Effector memory CD8-positive, alpha-beta T cell (primary cell): ENCODE data around the gene CSNK1G3.

ENCODE experiments used
- ATAC-seq: fragments of 150-1000 bp; cut with Tn5 transposase; replicated peaks from 2 replicates; pipeline ENCODE4 v1.10.0; 2021; ENCODE audit warnings: mild to moderate bottlenecking, moderate library complexity
- DNase-seq, 3 experiments: peaks; one replicate each; pipeline ENCODE4 v3.0.0; 2021
- H3K27ac Mint-ChIP-seq, 2 donors: one replicate each; pipeline ENCODE4 v1.8.0; 2022; ENCODE audit warnings: mild to moderate bottlenecking in 2 of 2, mixed read lengths in 2 of 2, moderate library complexity in 2 of 2
- H3K27me3 Mint-ChIP-seq, 2 donors: one replicate each; pipeline ENCODE4 v1.8.0; 2022; ENCODE audit warnings: mixed read lengths in 2 of 2
- H3K36me3 Mint-ChIP-seq: one replicate; pipeline ENCODE4 v1.8.0; 2022; ENCODE audit warnings: mild to moderate bottlenecking, moderate library complexity, mixed read lengths; ENCODE audit not compliant: insufficient read depth
- H3K4me1 Mint-ChIP-seq, 2 donors: one replicate each; pipeline ENCODE4 v1.8.0; 2022; ENCODE audit warnings: low read depth in 2 of 2, mixed read lengths in 2 of 2
- H3K4me3 Mint-ChIP-seq, 2 donors: one replicate each; pipeline ENCODE4 v1.8.0; 2022; ENCODE audit warnings: mild to moderate bottlenecking in 2 of 2, mixed read lengths in 2 of 2, moderate library complexity in 2 of 2
- H3K9me3 Mint-ChIP-seq, 2 donors: one replicate each; pipeline ENCODE4 v1.8.0; 2022; ENCODE audit warnings: mixed read lengths in 2 of 2

CSNK1G3 gene

DNA sequence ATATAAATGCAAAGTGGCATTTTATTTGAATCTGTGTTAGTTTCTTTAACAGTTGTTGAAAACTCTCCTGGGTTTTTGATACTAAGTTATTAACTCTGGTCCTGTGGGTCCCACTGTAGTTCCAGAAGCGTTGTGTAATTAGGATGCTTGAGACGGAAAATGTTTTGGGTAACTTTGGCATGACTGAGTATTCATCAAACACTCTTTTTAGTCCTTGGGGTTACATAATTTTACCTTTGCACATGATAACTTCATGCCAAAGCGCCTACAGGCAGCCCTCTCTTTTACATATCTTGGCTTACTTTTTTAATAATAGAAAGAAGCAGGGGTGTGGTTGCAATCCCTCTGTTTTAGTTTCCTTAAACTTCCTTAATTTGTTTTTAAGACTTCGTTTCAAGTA lies 12.2 kb downstream of the CSNK1G3 start:
- Mint-ChIP-seq H3K4me1 (peaks cover 19 to 54% of the 10 kb centered on the region in 2 donors), H3K9me3 (no peaks in the 10 kb centered on the region), H3K36me3 (peaks cover 7% of the 10 kb centered on the region), H3K27ac (no peak overlapping the region), H3K27me3 (no peaks in the 10 kb centered on the region), H3K4me3 (no peak overlapping the region)
- DNase-seq (no peak), ATAC-seq (no peak)

DNA sequence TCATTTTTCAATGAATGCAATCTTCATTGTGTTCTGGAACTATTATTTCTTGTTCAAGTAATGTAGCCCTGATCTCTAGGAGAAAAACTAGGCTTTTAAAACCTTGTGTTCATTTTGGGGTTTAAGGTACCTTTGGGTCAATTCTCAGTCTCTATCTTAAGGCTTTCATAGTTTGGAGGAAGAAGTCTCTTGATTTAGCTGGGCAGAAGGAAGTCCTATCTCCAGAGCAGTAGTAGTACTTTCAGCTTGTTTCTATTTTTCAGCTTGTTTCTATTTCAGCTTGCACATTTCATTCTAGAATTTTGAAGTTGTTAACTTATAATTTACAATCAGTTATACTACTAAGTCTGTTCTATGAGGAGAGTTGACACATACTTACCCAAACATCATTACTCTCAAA lies 15.2 kb downstream of the CSNK1G3 start:
- no peak for DNase-seq
- ATAC-seq: no peak
- peak overlapping the region in 1 of 2 donors; percentile 35 for H3K4me3 Mint-ChIP-seq
- no peaks in the 10 kb centered on the region for H3K27me3 Mint-ChIP-seq
- H3K9me3 Mint-ChIP-seq: no peaks in the 10 kb centered on the region
- H3K36me3 Mint-ChIP-seq: peaks cover 10% of the 10 kb centered on the region
- H3K4me1 Mint-ChIP-seq: peaks cover 17 to 45% of the 10 kb centered on the region in 2 donors
- peak overlapping the region in 1 of 2 donors; percentile 58 for H3K27ac Mint-ChIP-seq

DNA sequence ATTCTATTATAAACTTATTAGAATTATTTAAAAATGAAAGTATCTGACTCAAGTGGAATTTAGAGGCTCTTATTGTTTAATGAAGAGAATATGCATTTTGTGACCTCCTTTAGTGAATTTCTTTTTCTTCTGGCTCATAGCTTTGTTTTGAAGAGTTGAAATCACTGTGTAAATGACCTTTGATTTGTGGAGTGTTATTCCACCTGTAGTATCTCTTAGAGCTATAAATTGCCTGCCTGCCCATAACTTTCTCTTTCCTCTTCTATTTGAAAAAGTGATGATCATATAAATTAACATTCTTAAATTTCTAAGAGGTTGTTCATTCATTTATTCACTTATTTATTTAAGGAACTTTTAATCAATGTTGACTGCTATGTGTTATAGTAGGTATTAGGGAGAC lies 16.1 kb downstream of the CSNK1G3 start:
- DNase-seq (no peak), ATAC-seq (no peak)
- Mint-ChIP-seq H3K27me3 (no peaks in the 10 kb centered on the region), H3K4me3 (no peak overlapping the region), H3K9me3 (no peaks in the 10 kb centered on the region), H3K4me1 (peaks cover 17 to 46% of the 10 kb centered on the region in 2 donors), H3K27ac (peak overlapping the region in 1 of 2 donors; percentile 41), H3K36me3 (peaks cover 10% of the 10 kb centered on the region)

DNA sequence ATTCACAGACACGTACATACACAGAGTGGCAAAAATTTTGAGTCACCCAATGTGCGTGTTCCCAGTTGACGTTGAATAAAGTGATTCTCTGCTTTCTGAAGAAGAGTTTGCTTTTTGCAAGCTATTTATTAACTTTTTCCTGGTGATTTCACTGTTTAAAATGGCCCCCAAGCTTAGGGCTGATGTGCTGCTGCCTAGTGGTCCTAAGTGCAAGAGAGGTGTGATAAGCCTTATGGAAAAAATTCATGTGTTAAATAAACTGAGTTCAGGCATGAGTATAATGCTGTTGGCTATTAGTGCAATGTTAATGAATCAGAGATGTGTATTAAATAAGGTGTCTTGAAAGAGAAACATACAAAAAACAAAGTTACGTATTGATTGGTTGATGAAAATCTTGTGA lies 16.9 kb downstream of the CSNK1G3 start:
- Mint-ChIP-seq H3K9me3 (no peaks in the 10 kb centered on the region), H3K27me3 (no peaks in the 10 kb centered on the region), H3K36me3 (peaks cover 10% of the 10 kb centered on the region), H3K4me3 (no peak overlapping the region), H3K27ac (peak overlapping the region in 1 of 2 donors; percentile 41), H3K4me1 (peaks cover 17 to 50% of the 10 kb centered on the region in 2 donors)
- no peak for DNase-seq
- no peak for ATAC-seq

DNA sequence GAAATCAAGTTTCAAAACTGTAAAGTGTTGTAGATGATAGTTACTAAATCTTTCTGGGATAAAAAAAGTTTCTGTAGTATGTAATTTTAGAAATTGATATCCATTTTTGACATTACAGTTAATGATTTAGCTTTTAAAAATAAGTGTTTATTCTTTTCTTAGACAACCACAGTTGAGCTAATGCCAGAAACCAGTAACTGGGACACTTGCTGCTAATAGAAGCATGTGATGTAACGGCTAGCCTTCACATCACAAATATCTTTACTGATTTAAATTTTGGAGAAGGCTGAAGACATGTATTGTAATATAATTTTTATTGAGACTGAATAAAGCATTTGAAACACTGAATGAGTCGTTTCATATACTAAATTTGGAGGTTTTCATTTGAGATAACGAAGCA lies 18.8 kb downstream of the CSNK1G3 start:
- DNase-seq (no peak), ATAC-seq (no peak)
- Mint-ChIP-seq H3K9me3 (no peaks in the 10 kb centered on the region), H3K4me1 (peaks cover 12 to 53% of the 10 kb centered on the region in 2 donors), H3K4me3 (no peak overlapping the region), H3K27me3 (no peaks in the 10 kb centered on the region), H3K27ac (no peak overlapping the region), H3K36me3 (peaks cover 10% of the 10 kb centered on the region)

DNA sequence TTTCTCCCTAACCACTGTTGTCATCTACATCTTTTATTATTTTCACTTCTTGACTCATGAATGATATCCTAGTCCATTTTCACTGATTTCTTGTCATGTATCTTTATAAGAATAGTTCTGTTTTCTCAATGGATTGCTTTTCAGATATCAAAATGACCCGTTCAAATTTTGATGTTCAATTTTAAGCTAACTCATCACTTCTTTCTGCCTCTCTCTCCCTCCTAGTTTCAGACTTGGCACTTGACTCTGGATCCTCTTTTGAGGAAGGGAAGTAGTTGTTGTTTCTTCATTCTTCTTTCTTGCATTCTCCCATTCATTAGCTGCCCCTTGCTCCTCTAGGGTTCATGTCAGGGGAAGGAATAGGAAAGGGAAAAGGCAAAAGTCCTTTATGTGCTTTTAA lies 23.7 kb downstream of the CSNK1G3 start:
- Mint-ChIP-seq H3K9me3 (no peaks in the 10 kb centered on the region), H3K27me3 (no peaks in the 10 kb centered on the region), H3K36me3 (peaks cover 6% of the 10 kb centered on the region), H3K27ac (no peak overlapping the region), H3K4me1 (peaks cover 11 to 48% of the 10 kb centered on the region in 2 donors), H3K4me3 (no peak overlapping the region)
- ATAC-seq (no peak), DNase-seq (no peak)

DNA sequence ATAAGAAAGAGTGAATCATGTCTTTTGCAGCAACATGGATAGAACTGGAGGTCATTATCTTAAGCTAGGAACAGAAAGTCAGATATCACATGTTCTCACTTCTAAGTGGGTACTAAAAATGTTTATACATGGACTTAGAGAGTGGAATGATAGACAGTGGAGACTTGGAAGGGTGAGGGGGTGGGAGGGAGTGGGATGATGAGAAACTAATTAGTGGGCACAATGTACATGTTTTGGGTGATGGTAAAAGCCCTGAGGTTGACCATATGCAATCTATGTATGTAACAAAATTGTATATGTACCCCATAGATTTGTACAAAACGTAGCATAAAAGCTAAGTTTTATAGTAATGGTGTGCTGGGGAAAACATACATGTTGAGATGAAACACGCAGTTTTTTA lies 25.3 kb downstream of the CSNK1G3 start:
- H3K4me3 Mint-ChIP-seq: no peak overlapping the region
- no peak overlapping the region for H3K27ac Mint-ChIP-seq
- no peak for DNase-seq
- H3K27me3 Mint-ChIP-seq: no peaks in the 10 kb centered on the region
- no peak for ATAC-seq
- no peaks in the 10 kb centered on the region for H3K9me3 Mint-ChIP-seq
- peaks cover 11 to 59% of the 10 kb centered on the region in 2 donors for H3K4me1 Mint-ChIP-seq
- H3K36me3 Mint-ChIP-seq: peaks cover 6% of the 10 kb centered on the region

DNA sequence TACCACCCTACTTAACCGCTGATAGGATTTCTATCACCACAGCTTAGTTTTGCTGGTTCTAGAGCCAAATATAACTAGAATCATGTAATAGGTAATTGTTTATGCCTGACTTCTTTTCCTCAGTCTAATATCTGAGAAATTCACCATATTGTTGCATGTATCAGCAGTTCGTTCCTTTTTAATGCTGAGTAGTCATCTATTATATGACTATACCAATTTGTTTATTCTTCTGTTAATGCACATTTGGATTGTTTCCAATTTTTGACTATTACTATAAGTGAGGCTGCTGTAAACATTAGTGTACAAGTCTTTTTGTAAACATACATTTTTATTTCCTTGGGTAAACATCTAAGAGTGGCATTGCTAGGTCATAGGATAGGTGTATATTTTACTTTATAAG lies 25.9 kb downstream of the CSNK1G3 start:
- ATAC-seq (no peak), DNase-seq (no peak)
- Mint-ChIP-seq H3K4me1 (peaks cover 15 to 63% of the 10 kb centered on the region in 2 donors), H3K36me3 (peaks cover 6% of the 10 kb centered on the region), H3K27me3 (no peaks in the 10 kb centered on the region), H3K27ac (no peak overlapping the region), H3K9me3 (no peaks in the 10 kb centered on the region), H3K4me3 (no peak overlapping the region)

DNA sequence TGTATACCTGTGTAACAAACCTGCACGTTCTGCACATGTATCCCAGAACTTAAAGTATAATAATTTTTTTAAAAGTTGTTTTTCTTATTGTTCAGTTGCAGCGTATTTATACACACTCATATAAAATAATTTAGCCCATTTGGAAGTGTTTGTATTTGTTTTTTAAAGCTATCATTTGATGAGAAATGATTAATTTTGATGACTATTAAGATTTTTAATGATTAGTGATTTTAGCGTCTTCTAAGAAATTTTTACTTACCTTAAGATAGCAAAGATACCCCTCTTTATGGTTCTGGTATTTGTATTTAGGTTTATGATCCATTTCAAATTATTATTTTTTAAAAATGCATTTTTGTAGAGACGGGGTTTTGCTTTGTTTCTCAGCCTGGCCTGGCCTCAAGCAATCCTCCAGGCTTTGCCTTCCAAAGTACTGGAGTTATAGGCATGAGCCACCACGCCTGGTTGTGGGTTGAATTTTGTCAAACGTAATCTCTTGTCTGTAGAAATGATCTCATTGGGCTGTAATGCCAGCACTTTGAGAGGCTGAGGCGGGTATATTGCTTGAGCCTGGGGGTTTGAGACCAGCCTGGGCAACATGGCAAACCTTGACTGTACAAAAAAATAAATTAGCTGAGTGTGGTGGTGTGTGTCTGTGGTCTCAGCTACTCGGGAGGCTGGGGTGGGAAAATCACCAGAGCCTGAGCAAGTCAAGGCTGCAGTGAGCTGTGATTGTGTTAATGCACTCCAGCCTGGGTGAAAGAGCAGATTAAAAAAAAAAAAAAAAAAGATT lies 26.9 kb downstream of the CSNK1G3 start:
- Mint-ChIP-seq H3K36me3 (peaks cover 6% of the 10 kb centered on the region), H3K4me1 (peaks cover 25 to 66% of the 10 kb centered on the region in 2 donors)

DNA sequence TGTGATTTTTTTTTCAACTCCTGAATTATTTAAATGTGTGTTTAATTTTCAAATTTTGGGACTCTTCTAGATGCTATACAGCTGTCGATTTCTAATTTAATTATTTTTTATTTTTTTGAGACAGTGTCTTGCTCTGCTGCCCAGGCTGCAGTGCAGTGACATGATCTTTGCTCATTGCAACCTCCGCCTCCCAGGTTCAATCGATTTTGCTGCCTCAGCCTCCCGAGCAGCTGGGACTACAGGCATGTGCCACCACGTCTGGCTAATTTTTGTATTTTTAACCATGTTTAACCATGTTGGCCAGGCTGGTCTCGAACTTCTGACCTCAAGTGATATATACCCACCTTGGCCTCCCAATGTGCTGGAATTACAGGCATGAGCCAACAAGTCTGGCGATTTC lies 28.6 kb downstream of the CSNK1G3 start:
- peak overlapping the region in 1 of 2 donors; percentile 30 for H3K27ac Mint-ChIP-seq
- no peaks in the 10 kb centered on the region for H3K27me3 Mint-ChIP-seq
- H3K4me3 Mint-ChIP-seq: no peak overlapping the region
- DNase-seq (no peak), ATAC-seq (no peak)
- H3K36me3 Mint-ChIP-seq: peaks cover 7% of the 10 kb centered on the region
- H3K4me1 Mint-ChIP-seq: peaks cover 28 to 62% of the 10 kb centered on the region in 2 donors
- H3K9me3 Mint-ChIP-seq: no peaks in the 10 kb centered on the region

More for the DNA sequence above, 26.9 kb downstream of the CSNK1G3 start:
- DNase-seq (no peak), ATAC-seq (peak; percentile 35)
- Mint-ChIP-seq H3K4me3 (no peak overlapping the region), H3K27ac (no peak overlapping the region), H3K9me3 (no peaks in the 10 kb centered on the region), H3K27me3 (no peaks in the 10 kb centered on the region)

DNA sequence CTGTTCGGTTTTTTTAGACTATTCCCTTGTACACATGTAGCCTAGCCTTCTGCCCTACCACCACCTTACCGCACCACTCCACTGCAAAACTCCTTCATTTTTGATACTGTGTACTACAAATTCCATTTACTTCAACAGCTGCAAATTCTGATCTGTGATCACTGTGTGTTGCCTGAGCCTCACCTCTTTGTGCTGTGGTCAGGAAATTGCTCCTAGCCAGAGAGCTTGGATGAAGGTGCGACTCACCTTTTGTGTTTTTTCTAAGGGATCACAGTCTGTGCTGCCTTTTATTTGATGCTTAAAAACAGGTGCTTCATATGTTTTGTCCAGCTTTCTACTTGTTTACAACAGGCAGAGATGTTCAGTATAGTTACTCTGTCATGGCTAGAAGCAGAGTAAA lies 31.5 kb downstream of the CSNK1G3 start:
- Mint-ChIP-seq H3K4me1 (peaks cover 21 to 52% of the 10 kb centered on the region in 2 donors), H3K9me3 (no peaks in the 10 kb centered on the region), H3K4me3 (no peak overlapping the region), H3K36me3 (peaks cover 12% of the 10 kb centered on the region), H3K27me3 (no peaks in the 10 kb centered on the region), H3K27ac (peak overlapping the region; percentile 35 to 36)
- ATAC-seq (peak; percentile 42), DNase-seq (no peak)

DNA sequence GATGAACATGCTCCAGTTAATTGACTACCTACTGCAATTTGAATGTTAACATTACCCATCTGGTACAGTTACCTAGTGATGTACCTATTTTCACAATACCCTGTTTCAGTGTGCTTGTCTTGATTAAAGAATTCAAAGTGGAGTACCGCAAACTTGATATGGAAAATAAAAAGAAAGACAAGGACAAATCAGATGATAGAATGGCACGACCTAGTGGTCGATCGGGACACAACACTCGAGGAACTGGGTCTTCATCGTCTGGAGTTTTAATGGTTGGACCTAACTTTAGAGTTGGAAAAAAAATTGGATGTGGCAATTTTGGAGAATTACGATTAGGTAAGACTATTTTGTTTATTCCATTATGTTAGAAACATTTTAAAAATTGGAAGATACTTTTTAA lies 33.5 kb downstream of the CSNK1G3 start:
- Mint-ChIP-seq H3K4me3 (no peak overlapping the region), H3K27me3 (no peaks in the 10 kb centered on the region), H3K27ac (no peak overlapping the region), H3K9me3 (no peaks in the 10 kb centered on the region), H3K4me1 (peaks cover 31 to 56% of the 10 kb centered on the region in 2 donors), H3K36me3 (peaks cover 21% of the 10 kb centered on the region)
- ATAC-seq (no peak), DNase-seq (peak in 1 of 3 experiments; percentile 15)

DNA sequence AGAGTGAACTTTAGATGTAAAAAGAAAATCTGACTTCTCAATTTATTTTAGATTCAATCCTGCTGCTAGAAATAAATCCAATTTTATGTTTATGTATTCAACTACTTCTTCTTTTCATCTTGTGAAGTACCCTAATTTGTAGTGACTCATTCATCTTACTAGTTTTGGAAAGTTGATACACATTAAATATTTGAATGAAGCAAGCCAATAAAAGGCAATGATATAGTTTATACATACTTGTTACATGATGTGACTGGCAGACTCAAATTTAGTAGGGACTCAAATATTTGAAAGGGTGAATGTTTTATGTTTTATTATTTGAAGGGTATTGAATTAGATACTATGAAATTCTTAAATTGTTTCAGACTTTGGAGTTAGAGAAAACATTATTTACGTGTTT lies 34.7 kb downstream of the CSNK1G3 start:
- peaks cover 17% of the 10 kb centered on the region for H3K36me3 Mint-ChIP-seq
- peak overlapping the region in 1 of 2 donors; percentile 46 for H3K27ac Mint-ChIP-seq
- H3K27me3 Mint-ChIP-seq: no peaks in the 10 kb centered on the region
- ATAC-seq: no peak
- H3K4me1 Mint-ChIP-seq: peaks cover 31 to 49% of the 10 kb centered on the region in 2 donors
- no peak overlapping the region for H3K4me3 Mint-ChIP-seq
- no peak for DNase-seq
- H3K9me3 Mint-ChIP-seq: no peaks in the 10 kb centered on the region

DNA sequence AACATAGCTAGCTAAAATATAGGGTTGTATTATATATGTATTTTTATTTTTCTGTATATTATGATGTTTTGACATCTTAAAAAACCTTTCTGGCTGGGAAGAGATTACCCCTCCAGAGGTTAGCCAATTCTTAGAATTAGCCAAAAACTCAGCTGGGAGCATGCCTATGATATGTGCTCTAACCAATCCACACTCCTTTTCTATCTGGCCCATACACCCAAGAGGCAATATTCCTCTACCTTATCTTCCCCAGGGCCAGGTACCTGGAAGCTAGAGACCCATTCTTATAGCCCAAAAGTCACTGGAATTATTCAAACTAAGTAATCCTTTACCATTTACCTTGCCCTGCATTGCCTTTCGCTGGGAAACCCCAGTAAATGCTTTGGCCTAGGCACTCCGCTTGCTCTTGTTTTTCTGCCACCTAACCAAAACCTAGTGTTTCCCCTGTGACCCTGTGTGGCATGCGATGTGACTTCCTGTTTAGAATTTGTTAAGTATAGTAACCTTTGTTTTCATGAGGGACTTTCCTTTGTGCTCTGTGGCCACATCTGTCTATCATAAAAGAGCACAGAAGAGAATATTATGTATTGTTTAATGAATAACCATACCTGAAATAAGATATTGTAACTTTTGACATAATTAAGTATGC lies 37.4 kb downstream of the CSNK1G3 start:
- peaks cover 14 to 26% of the 10 kb centered on the region in 2 donors for H3K4me1 Mint-ChIP-seq
- ATAC-seq: peak; percentile 98

More for the DNA sequence above, 37.4 kb downstream of the CSNK1G3 start:
- Mint-ChIP-seq H3K4me3 (peak overlapping the region; percentile 48), H3K27me3 (no peaks in the 10 kb centered on the region), H3K27ac (peak overlapping the region; percentile 84 to 85), H3K36me3 (peaks cover 25% of the 10 kb centered on the region), H3K9me3 (no peaks in the 10 kb centered on the region)
- DNase-seq: peak; percentile 67 to 72 (median 68)
